ENCODE data around the gene TRPM5. TPM values are rescaled to one million over a fixed set of nuclear protein-coding genes. Genes with fewer than 3 reads are reported as not detected.

Gene TRPM5
- total and polyA plus RNA-seq, 5 donors from 2014 or later: 0.17 TPM; not detected in 4

GRCh38 chr11:2435288-2436012 lies 8.9 kb downstream of the TRPM5 start:
- H3K36me3 Mint-ChIP-seq: no peaks in the 10 kb centered on the region
- peaks cover 0 to 5% (median under 1%) of the 10 kb centered on the region in 4 donors for H3K4me1 Mint-ChIP-seq
- no peak overlapping the region for H3K27ac Mint-ChIP-seq
- Histone ChIP-seq H3K4me3 (ENCODE audit: low read depth, low read length) (no peak overlapping the region), H3K4me1 (ENCODE audit: control insufficient read depth, insufficient read depth, low read length, poor library complexity, severe bottlenecking) (no peaks in the 10 kb centered on the region), H3K36me3 (ENCODE audit: control insufficient read depth, insufficient read depth, low read length) (no peaks in the 10 kb centered on the region), H3K27ac (ENCODE audit: insufficient read depth, low read length, poor library complexity, severe bottlenecking) (no peak overlapping the region), H3K27me3 (ENCODE audit: control insufficient read depth, insufficient read depth, low read length) (no peaks in the 10 kb centered on the region), H3K9me3 (ENCODE audit: control insufficient read depth in 2 of 2, low read length in 2 of 2) (no peaks in the 10 kb centered on the region)
- peaks cover 11% of the 10 kb centered on the region for H3K27me3 Mint-ChIP-seq
- no peak for ATAC-seq (ENCODE audit: low read depth in 2 of 2)
- no peak overlapping the region for H3K4me3 Mint-ChIP-seq
- DNase-seq: no peak
- H3K9me3 Mint-ChIP-seq: peaks cover 0 to 2% (median 0%) of the 10 kb centered on the region in 7 donors

GRCh38 chr11:2434506-2435255 lies 9.6 kb downstream of the TRPM5 start:
- Histone ChIP-seq H3K27ac (ENCODE audit: insufficient read depth, low read length, poor library complexity, severe bottlenecking) (no peak overlapping the region), H3K27me3 (ENCODE audit: control insufficient read depth, insufficient read depth, low read length) (no peaks in the 10 kb centered on the region), H3K4me1 (ENCODE audit: control insufficient read depth, insufficient read depth, low read length, poor library complexity, severe bottlenecking) (no peaks in the 10 kb centered on the region), H3K4me3 (ENCODE audit: low read depth, low read length) (no peak overlapping the region), H3K9me3 (ENCODE audit: control insufficient read depth in 2 of 2, low read length in 2 of 2) (no peaks in the 10 kb centered on the region), H3K36me3 (ENCODE audit: control insufficient read depth, insufficient read depth, low read length) (no peaks in the 10 kb centered on the region)
- no peak overlapping the region for H3K27ac Mint-ChIP-seq
- H3K4me1 Mint-ChIP-seq: peaks cover 0 to 5% (median under 1%) of the 10 kb centered on the region in 4 donors
- H3K4me3 Mint-ChIP-seq: no peak overlapping the region
- no peaks in the 10 kb centered on the region for H3K36me3 Mint-ChIP-seq
- peaks cover 0 to 2% (median 0%) of the 10 kb centered on the region in 7 donors for H3K9me3 Mint-ChIP-seq
- DNase-seq: no peak
- peaks cover 11% of the 10 kb centered on the region for H3K27me3 Mint-ChIP-seq
- no peak for ATAC-seq (ENCODE audit: low read depth in 2 of 2)

GRCh38 chr11:2434008-2434407 lies 10.3 kb downstream of the TRPM5 start:
- H3K27me3 ChIP-seq (ENCODE audit: control insufficient read depth, insufficient read depth, low read length): no peaks in the 10 kb centered on the region
- Mint-ChIP-seq H3K27me3 (peaks cover 9% of the 10 kb centered on the region), H3K4me1 (peaks cover 0 to 2% (median under 1%) of the 10 kb centered on the region in 4 donors), H3K27ac (no peak overlapping the region), H3K36me3 (no peaks in the 10 kb centered on the region), H3K4me3 (no peak overlapping the region), H3K9me3 (peaks cover 0 to 2% (median 0%) of the 10 kb centered on the region in 7 donors)
- ATAC-seq (ENCODE audit: low read depth in 2 of 2) (no peak), DNase-seq (no peak)
- no peaks in the 10 kb centered on the region for H3K9me3 ChIP-seq (ENCODE audit: control insufficient read depth in 2 of 2, low read length in 2 of 2)
- H3K27ac ChIP-seq (ENCODE audit: insufficient read depth, low read length, poor library complexity, severe bottlenecking): no peak overlapping the region
- H3K4me3 ChIP-seq (ENCODE audit: low read depth, low read length): no peak overlapping the region
- H3K4me1 ChIP-seq (ENCODE audit: control insufficient read depth, insufficient read depth, low read length, poor library complexity, severe bottlenecking): no peaks in the 10 kb centered on the region
- no peaks in the 10 kb centered on the region for H3K36me3 ChIP-seq (ENCODE audit: control insufficient read depth, insufficient read depth, low read length)

- ATAC-seq (ENCODE audit: low read depth in 2 of 2) (peak in 1 of 2 donors; percentile 10), DNase-seq (no peak)
- Histone ChIP-seq H3K27ac (ENCODE audit: insufficient read depth, low read length, poor library complexity, severe bottlenecking) (no peak overlapping the region), H3K27me3 (ENCODE audit: control insufficient read depth, insufficient read depth, low read length) (no peaks in the 10 kb centered on the region), H3K4me1 (ENCODE audit: control insufficient read depth, insufficient read depth, low read length, poor library complexity, severe bottlenecking) (no peaks in the 10 kb centered on the region), H3K36me3 (ENCODE audit: control insufficient read depth, insufficient read depth, low read length) (no peaks in the 10 kb centered on the region), H3K9me3 (ENCODE audit: control insufficient read depth in 2 of 2, low read length in 2 of 2) (no peaks in the 10 kb centered on the region), H3K4me3 (ENCODE audit: low read depth, low read length) (no peak overlapping the region)
- Mint-ChIP-seq H3K27ac (no peak overlapping the region), H3K9me3 (peaks cover 0 to 2% (median 0%) of the 10 kb centered on the region in 7 donors), H3K4me1 (peaks cover 0 to 2% (median 0%) of the 10 kb centered on the region in 4 donors), H3K27me3 (peaks cover 4% of the 10 kb centered on the region), H3K36me3 (no peaks in the 10 kb centered on the region), H3K4me3 (no peak overlapping the region)
Observed at GRCh38 chr11:2433106-2433925, 11.0 kb downstream of the TRPM5 start.

- DNase-seq: no peak
- no peak overlapping the region for H3K27ac Mint-ChIP-seq
- no peaks in the 10 kb centered on the region for H3K36me3 ChIP-seq (ENCODE audit: control insufficient read depth, insufficient read depth, low read length)
- no peak overlapping the region for H3K4me3 ChIP-seq (ENCODE audit: low read depth, low read length)
- H3K27me3 Mint-ChIP-seq: no peaks in the 10 kb centered on the region
- no peaks in the 10 kb centered on the region for H3K4me1 ChIP-seq (ENCODE audit: control insufficient read depth, insufficient read depth, low read length, poor library complexity, severe bottlenecking)
- no peak overlapping the region for H3K27ac ChIP-seq (ENCODE audit: insufficient read depth, low read length, poor library complexity, severe bottlenecking)
- H3K9me3 Mint-ChIP-seq: no peaks in the 10 kb centered on the region
- no peaks in the 10 kb centered on the region for H3K27me3 ChIP-seq (ENCODE audit: control insufficient read depth, insufficient read depth, low read length)
- no peak for ATAC-seq (ENCODE audit: low read depth in 2 of 2)
- peaks cover 0 to 2% (median 0%) of the 10 kb centered on the region in 4 donors for H3K4me1 Mint-ChIP-seq
- no peak overlapping the region for H3K4me3 Mint-ChIP-seq
- H3K9me3 ChIP-seq (ENCODE audit: control insufficient read depth in 2 of 2, low read length in 2 of 2): no peaks in the 10 kb centered on the region
- no peaks in the 10 kb centered on the region for H3K36me3 Mint-ChIP-seq
Observed at GRCh38 chr11:2432628-2433071, 11.7 kb downstream of the TRPM5 start.

GRCh38 chr11:2432171-2432621 lies 12.1 kb downstream of the TRPM5 start:
- Mint-ChIP-seq H3K36me3 (no peaks in the 10 kb centered on the region), H3K27ac (no peak overlapping the region), H3K9me3 (no peaks in the 10 kb centered on the region), H3K4me3 (no peak overlapping the region), H3K4me1 (peaks cover 0 to 2% (median 0%) of the 10 kb centered on the region in 4 donors), H3K27me3 (no peaks in the 10 kb centered on the region)
- Histone ChIP-seq H3K4me1 (ENCODE audit: control insufficient read depth, insufficient read depth, low read length, poor library complexity, severe bottlenecking) (no peaks in the 10 kb centered on the region), H3K27ac (ENCODE audit: insufficient read depth, low read length, poor library complexity, severe bottlenecking) (no peak overlapping the region), H3K4me3 (ENCODE audit: low read depth, low read length) (no peak overlapping the region), H3K27me3 (ENCODE audit: control insufficient read depth, insufficient read depth, low read length) (no peaks in the 10 kb centered on the region), H3K36me3 (ENCODE audit: control insufficient read depth, insufficient read depth, low read length) (no peaks in the 10 kb centered on the region), H3K9me3 (ENCODE audit: control insufficient read depth in 2 of 2, low read length in 2 of 2) (no peaks in the 10 kb centered on the region)
- DNase-seq: no peak
- no peak for ATAC-seq (ENCODE audit: low read depth in 2 of 2)

GRCh38 chr11:2431395-2431794 lies 12.9 kb downstream of the TRPM5 start:
- H3K27ac ChIP-seq (ENCODE audit: insufficient read depth, low read length, poor library complexity, severe bottlenecking): no peak overlapping the region
- DNase-seq (no peak), ATAC-seq (ENCODE audit: low read depth in 2 of 2) (no peak)
- H3K4me1 ChIP-seq (ENCODE audit: control insufficient read depth, insufficient read depth, low read length, poor library complexity, severe bottlenecking): no peaks in the 10 kb centered on the region
- Mint-ChIP-seq H3K9me3 (no peaks in the 10 kb centered on the region), H3K4me3 (no peak overlapping the region), H3K4me1 (peaks cover 0 to 2% (median 0%) of the 10 kb centered on the region in 4 donors), H3K36me3 (no peaks in the 10 kb centered on the region), H3K27me3 (no peaks in the 10 kb centered on the region), H3K27ac (no peak overlapping the region)
- no peaks in the 10 kb centered on the region for H3K9me3 ChIP-seq (ENCODE audit: control insufficient read depth in 2 of 2, low read length in 2 of 2)
- no peaks in the 10 kb centered on the region for H3K36me3 ChIP-seq (ENCODE audit: control insufficient read depth, insufficient read depth, low read length)
- H3K27me3 ChIP-seq (ENCODE audit: control insufficient read depth, insufficient read depth, low read length): no peaks in the 10 kb centered on the region
- H3K4me3 ChIP-seq (ENCODE audit: low read depth, low read length): no peak overlapping the region

Measured in CD4-positive, CD25-positive, alpha-beta regulatory T cell (primary cell).